Suprapubic skin (tissue), 4 donors: Measurements from ENCODE around the gene NUP42. TPM values are rescaled to one million over a fixed set of nuclear protein-coding genes. Genes with fewer than 3 reads are reported as not detected.

Experiments used
- DNase-seq, 2 donors: peaks; one replicate each; pipeline ENCODE4 v3.0.0-alpha.2; 2019; ENCODE audit warnings: low spot score in 2 of 2
- H3K27ac ChIP-seq: fragments of 200-600 bp; sonication (generic); one replicate; pipeline ENCODE4 v1.5.1; 2019
- H3K27me3 ChIP-seq: fragments of 200-600 bp; sonication (generic); one replicate; pipeline ENCODE4 v1.5.1; 2019
- H3K36me3 ChIP-seq: fragments of 200-600 bp; sonication (generic); one replicate; pipeline ENCODE4 v1.5.1; 2019
- H3K4me1 ChIP-seq: fragments of 200-600 bp; sonication (generic); one replicate; pipeline ENCODE4 v1.5.1; 2019
- H3K4me3 ChIP-seq: fragments of 200-600 bp; sonication (generic); one replicate; pipeline ENCODE4 v1.5.1; 2019; ENCODE audit warnings: mild to moderate bottlenecking
- H3K9me3 ChIP-seq: fragments of 200-600 bp; sonication (generic); one replicate; pipeline ENCODE4 v1.5.1; 2019
- CTCF ChIP-seq, 2 donors: fragments of 200-600 bp in 1 of 2; fragments of 450-650 bp in 1 of 2; sonication (generic) in 1 of 2; IDR thresholded peaks; one replicate each; pipeline ENCODE4 v1.5.1; 2016 to 2019; ENCODE audit warnings: antibody characterized with exemption in 2 of 2, mild to moderate bottlenecking in 1 of 2, moderate library complexity in 1 of 2
- EP300 ChIP-seq: sonication (generic); formaldehyde crosslinking; IDR thresholded peaks from one replicate; pipeline ENCODE4 v1.6.1; 2017; ENCODE audit warnings: antibody characterized with exemption
- POLR2A ChIP-seq, 2 donors: fragments of 450-650 bp; IDR thresholded peaks; one replicate each; pipeline ENCODE4 v1.6.1; 2017; ENCODE audit warnings: antibody characterized with exemption in 2 of 2, mild to moderate bottlenecking in 2 of 2, moderate library complexity in 2 of 2
- POLR2AphosphoS5 ChIP-seq, 3 donors: sonication (generic); formaldehyde crosslinking; IDR thresholded peaks; one replicate each; pipeline ENCODE4 v1.6.1; 2017; ENCODE audit warnings: antibody characterized with exemption in 3 of 3
- WGBS: methylation state at CpG from one replicate; pipeline ENCODE4 v1.1.5; 2018; 5-methylcytosine and 5-hydroxymethylcytosine counted together
- total RNA-seq, 4 donors: library from RNA; depleted of rRNA; stranded (reverse); fragments of >200 nt; gene quantifications; one replicate each; pipeline ENCODE4 v1.1.0, GENCODE V29; 2016

NUP42 gene
- total RNA-seq, 4 donors from 2014 or later, result 34.4 to 46.6 (median 38.0) TPM

GRCh38 chr7:23210506-23210905, 28.7 kb downstream of the NUP42 start:
- no peak overlapping the region for H3K27ac ChIP-seq
- no peak overlapping the region for H3K4me3 ChIP-seq
- no peaks in the 10 kb centered on the region for H3K36me3 ChIP-seq
- peaks cover 11% of the 10 kb centered on the region for H3K4me1 ChIP-seq
- H3K9me3 ChIP-seq, result no peaks in the 10 kb centered on the region
- H3K27me3 ChIP-seq, result no peaks in the 10 kb centered on the region
- WGBS, result 79% methylated on average over 2 of the region's 2 CpGs
- TF ChIP-seq CTCF (IDR thresholded peaks at IDR 0.05) (no peak), POLR2A (IDR thresholded peaks at IDR 0.05) (no peak), POLR2AphosphoS5 (IDR thresholded peaks at IDR 0.05) (no peak), EP300 (no peak)
- DNase-seq, result no peak

DNA sequence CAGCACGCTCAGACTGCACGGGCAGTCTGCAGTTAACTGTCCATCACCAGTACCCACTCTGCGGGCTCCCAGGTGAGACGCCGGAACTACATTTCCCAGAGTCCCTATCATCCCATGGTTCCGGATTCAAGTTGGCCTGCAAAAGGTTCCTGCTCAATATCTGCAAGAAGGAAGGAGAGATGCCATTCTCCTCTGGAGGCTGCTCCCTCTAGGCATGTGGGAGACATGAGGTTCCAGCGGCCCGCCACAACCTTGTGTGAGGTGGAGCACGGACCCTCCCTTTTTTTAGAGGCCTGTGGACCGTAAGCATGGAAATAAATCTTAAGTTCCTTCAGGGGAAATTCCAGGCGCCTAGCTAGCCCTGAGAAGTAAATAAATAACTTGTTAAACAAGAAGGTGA, 29.7 kb downstream of the NUP42 start:
- WGBS, result 71% methylated on average over 11 of the region's 11 CpGs
- Histone ChIP-seq H3K27me3 (no peaks in the 10 kb centered on the region), H3K36me3 (no peaks in the 10 kb centered on the region), H3K4me1 (peaks cover 2% of the 10 kb centered on the region), H3K4me3 (no peak overlapping the region), H3K27ac (no peak overlapping the region), H3K9me3 (no peaks in the 10 kb centered on the region)
- DNase-seq, result no peak
- TF ChIP-seq CTCF (IDR thresholded peaks at IDR 0.05) (no peak), POLR2AphosphoS5 (IDR thresholded peaks at IDR 0.05) (no peak), POLR2A (IDR thresholded peaks at IDR 0.05) (no peak), EP300 (no peak)

- no peak for TF ChIP-seq EP300
- TF ChIP-seq POLR2AphosphoS5 (IDR thresholded peaks at IDR 0.05), result no peak
- no peak for TF ChIP-seq POLR2A (IDR thresholded peaks at IDR 0.05)
- TF ChIP-seq CTCF (IDR thresholded peaks at IDR 0.05), result no peak
- WGBS, result 80% methylated on average over 2 of the region's 2 CpGs
- H3K4me3 ChIP-seq, result no peak overlapping the region
Measured at GRCh38 chr7:23212395-23212794, 30.5 kb downstream of the NUP42 start.

GRCh38 chr7:23212841-23213240, 31.0 kb downstream of the NUP42 start:
- DNase-seq, result no peak

More at GRCh38 chr7:23212395-23212794, 30.5 kb downstream of the NUP42 start:
- Histone ChIP-seq H3K27me3 (no peaks in the 10 kb centered on the region), H3K36me3 (no peaks in the 10 kb centered on the region), H3K9me3 (no peaks in the 10 kb centered on the region), H3K4me1 (no peaks in the 10 kb centered on the region), H3K27ac (no peak overlapping the region)
- no peak for DNase-seq

GRCh38 chr7:23213755-23214154, 31.9 kb downstream of the NUP42 start:
- TF ChIP-seq POLR2A (IDR thresholded peaks at IDR 0.05) (no peak), POLR2AphosphoS5 (IDR thresholded peaks at IDR 0.05) (no peak), CTCF (IDR thresholded peaks at IDR 0.05) (no peak)
- 93% methylated on average over 11 of the region's 11 CpGs for WGBS
- H3K9me3 ChIP-seq, result no peaks in the 10 kb centered on the region
- H3K36me3 ChIP-seq, result no peaks in the 10 kb centered on the region
- H3K4me3 ChIP-seq, result no peak overlapping the region
- no peak for DNase-seq
- H3K4me1 ChIP-seq, result no peaks in the 10 kb centered on the region
- no peak overlapping the region for H3K27ac ChIP-seq
- no peaks in the 10 kb centered on the region for H3K27me3 ChIP-seq

More at GRCh38 chr7:23212841-23213240, 31.0 kb downstream of the NUP42 start:
- TF ChIP-seq CTCF (IDR thresholded peaks at IDR 0.05) (no peak), POLR2AphosphoS5 (IDR thresholded peaks at IDR 0.05) (no peak), POLR2A (IDR thresholded peaks at IDR 0.05) (no peak), EP300 (no peak)
- no peaks in the 10 kb centered on the region for H3K27me3 ChIP-seq
- no peaks in the 10 kb centered on the region for H3K9me3 ChIP-seq
- 89% methylated on average over 4 of the region's 4 CpGs for WGBS
- no peaks in the 10 kb centered on the region for H3K4me1 ChIP-seq
- no peaks in the 10 kb centered on the region for H3K36me3 ChIP-seq
- no peak overlapping the region for H3K4me3 ChIP-seq
- no peak overlapping the region for H3K27ac ChIP-seq
